Chondrocyte (in vitro differentiated cells): Measurements from ENCODE around the gene CABP1. TPM values are rescaled to one million over a fixed set of nuclear protein-coding genes. Genes with fewer than 3 reads are reported as not detected.

Experiments used
- DNase-seq: peaks from one replicate; pipeline ENCODE4 v3.0.0; 2021; ENCODE audit warnings: mixed read lengths, low spot score
- H3K27ac Mint-ChIP-seq: one replicate; pipeline ENCODE4 v1.8.0; 2021; ENCODE audit warnings: mild to moderate bottlenecking, moderate library complexity, mixed read lengths; ENCODE audit not compliant: unreplicated experiment
- H3K27me3 Mint-ChIP-seq: 2 replicates; pipeline ENCODE4 v1.8.0; 2021; ENCODE audit warnings: low read depth, mixed read lengths
- H3K36me3 Mint-ChIP-seq: 2 replicates; pipeline ENCODE4 v1.8.0; 2021; ENCODE audit warnings: low read depth, mixed read lengths
- H3K4me1 Mint-ChIP-seq: 2 replicates; pipeline ENCODE4 v1.8.0; 2021; ENCODE audit warnings: low read depth, mild to moderate bottlenecking, mixed read lengths
- H3K4me3 Mint-ChIP-seq: one replicate; pipeline ENCODE4 v1.8.0; 2021; ENCODE audit warnings: mild to moderate bottlenecking, moderate library complexity, mixed read lengths; ENCODE audit not compliant: unreplicated experiment
- H3K9me3 Mint-ChIP-seq: 2 replicates; pipeline ENCODE4 v1.8.0; 2021; ENCODE audit warnings: low read depth, mixed read lengths
- total RNA-seq: library from RNA; stranded (reverse); gene quantifications from 3 replicates; pipeline ENCODE4 v1.2.1, GENCODE V29; 2021
- TF ChIP-seq, protein P1 (sequence below): fragments of 200-600 bp; sonication (generic); IDR thresholded peaks from 2 replicates; pipeline ENCODE4 v1.5.0; 2021; ENCODE audit warnings: antibody characterized with exemption, mild to moderate bottlenecking, moderate library complexity

The CABP1 gene
- total RNA-seq, 1 donor from 2014 or later, result not detected

DNA sequence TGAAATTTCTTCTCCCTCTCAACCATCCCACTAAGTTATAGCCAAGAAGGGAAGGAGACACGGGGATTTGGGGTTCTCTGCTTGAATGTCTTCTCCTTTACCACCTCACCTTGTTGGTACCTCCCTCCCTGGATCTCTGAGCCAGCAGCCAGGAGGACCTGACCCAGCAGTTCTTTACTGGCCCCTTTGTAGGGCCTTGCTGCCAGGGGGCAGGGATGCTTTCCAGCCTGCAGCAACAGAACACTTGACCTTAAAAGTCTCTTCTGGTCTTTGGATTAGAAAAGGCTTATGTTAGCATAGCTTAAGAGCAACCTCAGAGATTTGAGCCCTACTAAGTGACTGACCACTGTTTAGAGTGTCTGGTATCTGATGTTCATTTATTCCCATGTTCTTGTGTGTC is 56.9 kb downstream of the CABP1 start:
- Mint-ChIP-seq H3K27me3 (no peaks in the 10 kb centered on the region), H3K4me3 (no peak overlapping the region), H3K4me1 (peaks cover 11% of the 10 kb centered on the region), H3K27ac (no peak overlapping the region), H3K9me3 (no peaks in the 10 kb centered on the region), H3K36me3 (peaks cover 48% of the 10 kb centered on the region)
- DNase-seq, result no peak
- TF ChIP-seq, protein P1, sequence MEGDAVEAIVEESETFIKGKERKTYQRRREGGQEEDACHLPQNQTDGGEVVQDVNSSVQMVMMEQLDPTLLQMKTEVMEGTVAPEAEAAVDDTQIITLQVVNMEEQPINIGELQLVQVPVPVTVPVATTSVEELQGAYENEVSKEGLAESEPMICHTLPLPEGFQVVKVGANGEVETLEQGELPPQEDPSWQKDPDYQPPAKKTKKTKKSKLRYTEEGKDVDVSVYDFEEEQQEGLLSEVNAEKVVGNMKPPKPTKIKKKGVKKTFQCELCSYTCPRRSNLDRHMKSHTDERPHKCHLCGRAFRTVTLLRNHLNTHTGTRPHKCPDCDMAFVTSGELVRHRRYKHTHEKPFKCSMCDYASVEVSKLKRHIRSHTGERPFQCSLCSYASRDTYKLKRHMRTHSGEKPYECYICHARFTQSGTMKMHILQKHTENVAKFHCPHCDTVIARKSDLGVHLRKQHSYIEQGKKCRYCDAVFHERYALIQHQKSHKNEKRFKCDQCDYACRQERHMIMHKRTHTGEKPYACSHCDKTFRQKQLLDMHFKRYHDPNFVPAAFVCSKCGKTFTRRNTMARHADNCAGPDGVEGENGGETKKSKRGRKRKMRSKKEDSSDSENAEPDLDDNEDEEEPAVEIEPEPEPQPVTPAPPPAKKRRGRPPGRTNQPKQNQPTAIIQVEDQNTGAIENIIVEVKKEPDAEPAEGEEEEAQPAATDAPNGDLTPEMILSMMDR, result no peak

DNA sequence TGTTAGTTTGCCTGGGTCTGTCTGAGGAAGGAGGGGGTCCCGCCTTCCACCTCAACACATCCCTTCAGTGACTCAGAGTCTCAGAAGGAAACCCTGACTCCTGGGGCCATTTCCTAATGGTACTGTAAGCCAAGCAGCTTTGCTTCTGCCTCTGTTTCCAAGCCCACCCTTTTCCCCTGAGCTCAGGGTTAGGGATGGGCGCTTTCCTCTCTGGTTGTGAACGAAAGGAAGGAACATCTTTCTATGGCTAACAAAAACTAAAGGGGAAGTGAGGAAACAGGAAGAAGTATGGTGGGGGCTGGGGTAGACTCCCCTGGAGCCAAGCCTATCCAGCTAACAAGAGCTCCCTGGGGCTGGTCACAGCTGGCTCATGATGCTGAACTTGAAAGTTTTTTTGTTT is 58.2 kb downstream of the CABP1 start:
- Mint-ChIP-seq H3K4me3 (no peak overlapping the region), H3K9me3 (no peaks in the 10 kb centered on the region), H3K36me3 (peaks cover 48% of the 10 kb centered on the region), H3K27ac (no peak overlapping the region), H3K27me3 (no peaks in the 10 kb centered on the region), H3K4me1 (no peaks in the 10 kb centered on the region)
- TF ChIP-seq, protein P1, result no peak
- DNase-seq, result no peak

DNA sequence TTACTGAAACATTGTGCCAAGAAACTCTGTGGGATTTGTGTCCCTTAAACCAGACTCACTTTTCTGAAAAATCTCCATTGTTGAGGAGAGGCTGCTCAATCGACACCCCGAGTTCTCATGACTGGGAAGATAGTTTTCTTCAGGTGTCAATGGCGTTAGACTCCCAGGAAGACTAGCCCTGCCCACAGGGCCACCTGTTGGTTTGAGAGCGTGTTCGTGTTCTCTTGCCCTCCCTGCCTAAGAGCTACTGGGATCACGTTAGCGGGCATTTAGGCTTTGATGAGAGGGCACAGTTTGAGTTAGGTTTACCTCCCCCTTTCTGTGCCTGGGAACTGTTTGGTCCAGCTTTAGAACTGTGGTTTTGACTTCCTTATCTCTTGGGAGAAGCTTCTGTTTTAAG is 59.1 kb downstream of the CABP1 start:
- no peaks in the 10 kb centered on the region for H3K27me3 Mint-ChIP-seq
- no peak overlapping the region for H3K27ac Mint-ChIP-seq
- no peak for DNase-seq
- H3K36me3 Mint-ChIP-seq, result peaks cover 46% of the 10 kb centered on the region
- H3K4me1 Mint-ChIP-seq, result no peaks in the 10 kb centered on the region
- no peaks in the 10 kb centered on the region for H3K9me3 Mint-ChIP-seq
- no peak overlapping the region for H3K4me3 Mint-ChIP-seq
- TF ChIP-seq, protein P1, result no peak

DNA sequence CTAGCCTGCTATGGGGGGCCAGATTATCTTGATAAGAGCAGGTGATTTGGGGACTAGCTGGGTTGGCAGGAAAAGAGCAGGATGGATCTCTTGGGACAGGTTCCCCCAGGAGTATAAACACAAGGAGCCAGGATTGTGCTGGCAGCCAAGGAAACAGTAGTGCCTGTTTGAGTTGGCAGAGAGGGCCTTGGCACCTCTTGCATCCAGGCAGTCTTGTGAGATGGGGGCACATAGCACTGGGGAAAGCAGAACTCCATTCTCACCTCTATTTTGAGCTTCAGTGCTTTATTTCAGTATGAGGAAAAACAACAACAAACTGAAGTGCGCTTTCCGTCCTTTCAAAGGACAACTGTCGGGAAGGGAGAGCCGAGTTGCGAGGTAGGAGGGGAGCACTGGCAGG is 60.5 kb downstream of the CABP1 start:
- Mint-ChIP-seq H3K4me3 (no peak overlapping the region), H3K27ac (peak overlapping the region; percentile 8), H3K4me1 (no peaks in the 10 kb centered on the region), H3K36me3 (peaks cover 33% of the 10 kb centered on the region), H3K27me3 (no peaks in the 10 kb centered on the region), H3K9me3 (no peaks in the 10 kb centered on the region)
- TF ChIP-seq, protein P1, result no peak
- DNase-seq, result no peak

DNA sequence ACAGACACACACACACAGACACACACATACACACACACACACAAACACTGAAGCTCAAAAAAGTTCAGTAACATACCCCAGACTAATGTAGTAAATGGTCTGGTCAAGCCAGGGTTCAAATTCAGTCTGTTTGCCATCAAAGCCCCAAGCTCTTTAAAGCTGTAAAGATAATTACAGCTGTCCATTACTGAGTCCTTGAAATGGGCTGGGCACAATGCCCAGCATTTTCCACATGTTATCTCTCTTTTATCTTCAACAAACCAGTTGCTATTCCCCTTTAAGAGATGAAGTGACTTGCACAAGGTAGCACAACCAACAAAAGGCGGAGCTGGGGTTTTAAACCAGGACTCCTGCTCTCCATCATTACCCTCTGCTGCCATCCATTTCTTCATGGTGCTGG is 62.2 kb downstream of the CABP1 start:
- Mint-ChIP-seq H3K27me3 (no peaks in the 10 kb centered on the region), H3K27ac (no peak overlapping the region), H3K4me3 (no peak overlapping the region), H3K36me3 (peaks cover 21% of the 10 kb centered on the region), H3K4me1 (no peaks in the 10 kb centered on the region), H3K9me3 (no peaks in the 10 kb centered on the region)
- TF ChIP-seq, protein P1, result no peak
- no peak for DNase-seq
